Upper lobe of left lung (tissue), 6 donors: ENCODE measurements around the gene IL22RA1. TPM values are rescaled to one million over a fixed set of nuclear protein-coding genes. Genes with fewer than 3 reads are reported as not detected.

Experiments used
- ATAC-seq, 2 donors: fragments of 200-7000 bp; cut with Tn5 transposase; one replicate each; pipeline ENCODE4 v1.9.1; 2022; ENCODE audit warnings: mild to moderate bottlenecking in 2 of 2, moderate library complexity in 2 of 2; ENCODE audit not compliant: low FRiP score in 2 of 2
- DNase-seq, 2 donors: peaks; one replicate each; pipeline ENCODE4 v3.0.0-alpha.2; 2019 to 2020
- H3K27ac ChIP-seq, 4 donors: fragments of 200-600 bp; sonication (generic); one replicate each; pipeline ENCODE4 v1.5.1; 2016 to 2019
- H3K27me3 ChIP-seq, 4 donors: fragments of 200-600 bp; sonication (generic); one replicate each; pipeline ENCODE4 v1.5.1; 2017 to 2019
- H3K36me3 ChIP-seq, 4 donors: fragments of 200-600 bp; sonication (generic); one replicate each; pipeline ENCODE4 v1.5.1; 2016 to 2019
- H3K4me1 ChIP-seq, 4 donors: fragments of 200-600 bp; sonication (generic); one replicate each; pipeline ENCODE4 v1.5.1; 2018 to 2019
- H3K4me3 ChIP-seq, 4 donors: fragments of 200-600 bp; sonication (generic); one replicate each; pipeline ENCODE4 v1.5.1; 2017 to 2019; ENCODE audit warnings: mild to moderate bottlenecking in 2 of 4, moderate library complexity in 1 of 4
- H3K9me3 ChIP-seq, 4 donors: fragments of 200-600 bp; sonication (generic); one replicate each; pipeline ENCODE4 v1.5.1; 2018 to 2019
- CTCF ChIP-seq, 6 experiments: fragments of 450-650 bp in 4 of 6; fragments of 200-600 bp in 2 of 6; sonication (generic) in 2 of 6; IDR thresholded peaks; one replicate each; pipeline ENCODE4 v1.5.1; 2016 to 2019; ENCODE audit warnings: antibody characterized with exemption in 6 of 6
- EP300 ChIP-seq, 4 donors: sonication (generic); formaldehyde crosslinking; IDR thresholded peaks; one replicate each; pipeline ENCODE4 v1.5.1; 2017; ENCODE audit warnings: antibody characterized with exemption in 4 of 4, control low read depth in 2 of 4
- POLR2A ChIP-seq, 4 donors: fragments of 450-650 bp; IDR thresholded peaks; one replicate each; pipeline ENCODE4 v1.5.1; 2016 to 2017; ENCODE audit warnings: antibody characterized with exemption in 4 of 4, mild to moderate bottlenecking in 2 of 4
- POLR2AphosphoS5 ChIP-seq, 2 donors: sonication (generic); formaldehyde crosslinking; IDR thresholded peaks; one replicate each; pipeline ENCODE4 v1.5.1; 2017; ENCODE audit warnings: antibody characterized with exemption in 2 of 2
- WGBS, 2 donors: methylation state at CpG; one replicate each; pipeline ENCODE4 v1.1.5; 2017 to 2018; 5-methylcytosine and 5-hydroxymethylcytosine counted together
- total RNA-seq, 6 donors: library from RNA; depleted of rRNA in 4 of 6; stranded (reverse); fragments of >200 nt in 4 of 6; gene quantifications; one replicate each; pipeline versions ENCODE4 v1.1.0 to v1.2.1, GENCODE V29; 2016 to 2021
- donor health status: DM: no; HTN: no; CAD: no; lungs with moderate emphysema.
- donor health status: DM: no; HTN: yes; CAD: no; lungs with severe emphysema.

Gene IL22RA1
- total RNA-seq, 6 donors from 2014 or later, result 0.15 to 1.4 (median 0.90) TPM

GRCh38 chr1:24123611-24124010 lies 19.3 kb downstream of the IL22RA1 start:
- TF ChIP-seq CTCF (IDR thresholded peaks at IDR 0.05) (no peak), POLR2A (IDR thresholded peaks at IDR 0.05) (no peak), EP300 (IDR thresholded peaks at IDR 0.05) (no peak), POLR2AphosphoS5 (IDR thresholded peaks at IDR 0.05) (no peak)
- Histone ChIP-seq H3K27ac (no peak overlapping the region), H3K27me3 (no peaks in the 10 kb centered on the region), H3K9me3 (no peaks in the 10 kb centered on the region), H3K4me3 (no peak overlapping the region), H3K36me3 (no peaks in the 10 kb centered on the region), H3K4me1 (peaks cover 3 to 14% (median 6%) of the 10 kb centered on the region in 4 donors)
- no peak for ATAC-seq
- no peak for DNase-seq
- 54 to 77% methylated on average over 4 to 6 of the region's 6 CpGs for WGBS, 2 donors

- DNase-seq (no peak), ATAC-seq (no peak)
- H3K36me3 ChIP-seq, result no peaks in the 10 kb centered on the region
- H3K9me3 ChIP-seq, result no peaks in the 10 kb centered on the region
- peaks cover 3 to 14% (median 6%) of the 10 kb centered on the region in 4 donors for H3K4me1 ChIP-seq
- no peak overlapping the region for H3K4me3 ChIP-seq
- H3K27me3 ChIP-seq, result no peaks in the 10 kb centered on the region
- no peak overlapping the region for H3K27ac ChIP-seq
- TF ChIP-seq POLR2AphosphoS5 (IDR thresholded peaks at IDR 0.05), result no peak
- TF ChIP-seq POLR2A (IDR thresholded peaks at IDR 0.05), result no peak
- TF ChIP-seq CTCF (IDR thresholded peaks at IDR 0.05), result no peak
- TF ChIP-seq EP300 (IDR thresholded peaks at IDR 0.05), result no peak
- 90 to 94% methylated on average over 7 of the region's 7 CpGs for WGBS, 2 donors
These were observed 20.2 kb downstream of the IL22RA1 start for GRCh38 chr1:24122776-24123175.

- Histone ChIP-seq H3K27me3 (no peaks in the 10 kb centered on the region), H3K4me1 (peaks cover 3 to 14% (median 6%) of the 10 kb centered on the region in 4 donors), H3K27ac (no peak overlapping the region), H3K4me3 (no peak overlapping the region), H3K36me3 (no peaks in the 10 kb centered on the region), H3K9me3 (no peaks in the 10 kb centered on the region)
- TF ChIP-seq EP300 (IDR thresholded peaks at IDR 0.05) (no peak), POLR2AphosphoS5 (IDR thresholded peaks at IDR 0.05) (no peak), CTCF (IDR thresholded peaks at IDR 0.05) (no peak), POLR2A (IDR thresholded peaks at IDR 0.05) (no peak)
- WGBS, 2 donors, result 78 to 89% methylated on average over 4 to 14 of the region's 14 CpGs
- ATAC-seq (no peak), DNase-seq (no peak)
These were observed 21.5 kb downstream of the IL22RA1 start for GRCh38 chr1:24121406-24121805.

GRCh38 chr1:24120965-24121364 lies 22.0 kb downstream of the IL22RA1 start:
- DNase-seq, result no peak
- no peaks in the 10 kb centered on the region for H3K27me3 ChIP-seq
- peak overlapping the region in 1 of 4 donors; percentile 35 for H3K27ac ChIP-seq
- no peaks in the 10 kb centered on the region for H3K9me3 ChIP-seq
- H3K4me1 ChIP-seq, result peaks cover 3 to 14% (median 6%) of the 10 kb centered on the region in 4 donors
- 75 to 84% methylated on average over 2 to 3 of the region's 3 CpGs for WGBS, 2 donors
- ATAC-seq, result no peak
- H3K36me3 ChIP-seq, result no peaks in the 10 kb centered on the region
- no peak for TF ChIP-seq CTCF (IDR thresholded peaks at IDR 0.05)
- no peak for TF ChIP-seq EP300 (IDR thresholded peaks at IDR 0.05)
- TF ChIP-seq POLR2A (IDR thresholded peaks at IDR 0.05), result no peak
- no peak overlapping the region for H3K4me3 ChIP-seq
